Measurements from ENCODE around the gene AOC2.

The AOC2 gene

DNA sequence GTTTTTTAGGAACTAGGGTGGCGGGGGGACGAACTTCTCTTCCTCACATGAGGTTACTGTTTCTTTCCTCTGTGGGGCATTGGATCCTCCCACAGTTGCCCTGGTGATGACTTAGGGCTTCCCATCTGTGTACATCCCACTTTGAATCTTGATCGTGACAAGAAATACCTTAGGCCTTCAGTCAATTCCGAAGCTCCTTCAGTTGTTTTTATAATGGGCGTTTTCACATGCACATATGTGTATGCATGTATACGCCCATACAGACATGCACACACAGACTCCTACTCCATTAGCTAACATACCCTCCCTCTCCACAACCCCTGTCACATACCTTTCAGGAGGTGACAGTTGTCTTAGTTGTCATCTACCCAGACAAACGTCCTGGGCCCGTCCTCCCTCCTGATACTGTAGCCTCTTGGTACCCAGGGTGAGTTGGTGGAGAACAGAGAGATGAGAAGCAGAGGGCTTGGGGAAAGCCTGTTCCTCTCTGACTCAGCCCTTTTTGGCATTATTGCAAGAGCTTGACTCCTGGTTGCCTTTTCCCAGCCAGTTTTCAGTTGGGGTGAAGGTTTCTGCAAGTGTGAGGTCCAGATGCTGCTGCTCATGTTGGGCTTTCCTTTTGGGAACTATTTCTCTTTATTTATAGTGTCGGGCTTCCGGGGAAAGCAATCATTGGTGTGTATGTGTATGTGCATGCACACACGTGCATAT lies 2.2 kb upstream of the AOC2 start:
- Histone ChIP-seq H3K9ac (ENCODE audit: low read length) (no peak overlapping the region), H3K27me3 (ENCODE audit: control insufficient read depth, insufficient read depth, low read length) (no peaks in the 10 kb centered on the region), H3K4me3 (ENCODE audit: low read length) (no peak overlapping the region), H3K4me1 (ENCODE audit: control insufficient read depth, insufficient read depth, low read length) (no peaks in the 10 kb centered on the region), H3K36me3 (ENCODE audit: control insufficient read depth, insufficient read depth, low read length) (peaks cover 12% of the 10 kb centered on the region), H3K9me3 (ENCODE audit: control insufficient read depth, low read length) (no peaks in the 10 kb centered on the region)

- H3K9ac ChIP-seq (ENCODE audit: low read length) = no peak overlapping the region
- H3K4me3 ChIP-seq (ENCODE audit: low read length) = no peak overlapping the region
- H3K27me3 ChIP-seq (ENCODE audit: control insufficient read depth, insufficient read depth, low read length) = no peaks in the 10 kb centered on the region
- H3K36me3 ChIP-seq (ENCODE audit: control insufficient read depth, insufficient read depth, low read length) = peaks cover 12% of the 10 kb centered on the region
- no peaks in the 10 kb centered on the region for H3K9me3 ChIP-seq (ENCODE audit: control insufficient read depth, low read length)
- no peaks in the 10 kb centered on the region for H3K4me1 ChIP-seq (ENCODE audit: control insufficient read depth, insufficient read depth, low read length)
Measured at GRCh38 chr17:42843358-42843934, 934 bp upstream of the AOC2 start.

DNA sequence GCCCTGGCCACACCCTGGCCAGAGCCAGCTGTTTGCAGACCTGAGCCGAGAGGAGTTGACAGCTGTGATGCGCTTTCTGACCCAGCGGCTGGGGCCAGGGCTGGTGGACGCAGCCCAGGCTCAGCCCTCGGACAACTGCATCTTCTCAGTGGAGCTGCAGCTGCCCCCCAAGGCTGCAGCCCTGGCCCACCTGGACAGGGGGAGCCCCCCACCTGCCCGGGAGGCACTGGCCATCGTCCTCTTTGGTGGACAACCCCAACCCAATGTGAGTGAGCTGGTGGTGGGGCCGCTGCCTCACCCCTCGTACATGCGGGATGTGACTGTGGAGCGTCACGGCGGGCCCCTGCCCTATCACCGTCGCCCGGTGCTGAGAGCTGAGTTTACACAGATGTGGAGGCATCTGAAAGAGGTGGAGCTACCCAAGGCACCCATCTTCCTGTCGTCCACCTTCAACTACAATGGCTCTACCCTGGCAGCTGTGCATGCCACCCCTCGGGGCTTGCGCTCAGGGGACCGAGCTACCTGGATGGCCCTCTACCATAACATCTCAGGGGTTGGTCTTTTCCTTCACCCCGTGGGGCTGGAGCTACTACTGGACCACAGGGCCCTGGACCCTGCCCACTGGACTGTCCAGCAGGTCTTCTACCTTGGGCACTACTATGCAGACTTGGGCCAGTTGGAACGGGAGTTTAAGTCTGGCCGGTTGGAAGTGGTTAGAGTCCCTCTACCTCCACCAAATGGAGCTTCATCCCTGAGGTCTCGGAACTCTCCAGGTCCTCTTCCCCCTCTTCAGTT lies 578 bp downstream of the AOC2 start:
- H3K9me3 ChIP-seq (ENCODE audit: control insufficient read depth, low read length) = no peaks in the 10 kb centered on the region
- H3K36me3 ChIP-seq (ENCODE audit: control insufficient read depth, insufficient read depth, low read length) = peaks cover 7% of the 10 kb centered on the region
- no peak overlapping the region for H3K9ac ChIP-seq (ENCODE audit: low read length)
- no peak overlapping the region for H3K4me3 ChIP-seq (ENCODE audit: low read length)
- peaks cover 6% of the 10 kb centered on the region for H3K4me1 ChIP-seq (ENCODE audit: control insufficient read depth, insufficient read depth, low read length)
- H3K27me3 ChIP-seq (ENCODE audit: control insufficient read depth, insufficient read depth, low read length) = peaks cover 9% of the 10 kb centered on the region

GRCh38 chr17:42845556-42845917 lies 1.2 kb downstream of the AOC2 start:
- Histone ChIP-seq H3K27me3 (ENCODE audit: control insufficient read depth, insufficient read depth, low read length) (peaks cover 10% of the 10 kb centered on the region), H3K36me3 (ENCODE audit: control insufficient read depth, insufficient read depth, low read length) (peaks cover 7% of the 10 kb centered on the region)

DNA sequence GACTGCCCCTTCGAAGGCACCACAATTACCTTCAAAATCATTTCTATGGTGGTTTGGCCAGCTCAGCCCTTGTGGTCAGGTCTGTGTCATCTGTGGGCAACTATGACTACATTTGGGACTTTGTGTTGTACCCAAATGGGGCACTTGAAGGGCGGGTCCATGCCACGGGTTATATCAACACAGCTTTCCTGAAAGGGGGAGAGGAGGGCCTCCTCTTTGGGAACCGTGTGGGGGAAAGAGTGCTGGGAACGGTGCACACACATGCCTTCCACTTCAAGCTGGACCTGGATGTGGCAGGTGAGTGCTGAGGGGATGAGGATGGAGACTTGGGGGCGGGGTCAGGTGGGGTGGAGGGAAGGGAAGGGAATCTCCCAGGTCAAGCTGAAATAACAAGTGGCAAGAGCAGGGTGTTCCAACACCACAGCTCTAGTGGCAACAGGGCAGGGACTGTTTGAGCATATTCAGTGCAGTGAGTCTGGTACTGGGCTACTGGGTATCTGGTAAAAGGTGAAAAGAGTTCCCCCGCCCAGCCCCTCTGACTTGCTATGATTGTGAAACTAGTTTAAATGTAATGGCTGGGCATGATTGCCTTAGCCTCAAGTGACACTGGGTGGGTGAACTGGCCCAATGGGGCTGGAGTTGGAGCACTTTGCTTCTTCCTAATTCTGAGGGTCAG lies 1.7 kb downstream of the AOC2 start:
- Histone ChIP-seq H3K4me3 (ENCODE audit: low read length) (no peak overlapping the region), H3K36me3 (ENCODE audit: control insufficient read depth, insufficient read depth, low read length) (peaks cover 7% of the 10 kb centered on the region), H3K9ac (ENCODE audit: low read length) (no peak overlapping the region), H3K27me3 (ENCODE audit: control insufficient read depth, insufficient read depth, low read length) (peaks cover 10% of the 10 kb centered on the region), H3K4me1 (ENCODE audit: control insufficient read depth, insufficient read depth, low read length) (peaks cover 14% of the 10 kb centered on the region), H3K9me3 (ENCODE audit: control insufficient read depth, low read length) (no peaks in the 10 kb centered on the region)

More at GRCh38 chr17:42845556-42845917, 1.2 kb downstream of the AOC2 start:
- no peaks in the 10 kb centered on the region for H3K9me3 ChIP-seq (ENCODE audit: control insufficient read depth, low read length)
- no peak overlapping the region for H3K4me3 ChIP-seq (ENCODE audit: low read length)
- H3K4me1 ChIP-seq (ENCODE audit: control insufficient read depth, insufficient read depth, low read length) = peaks cover 12% of the 10 kb centered on the region
- no peak overlapping the region for H3K9ac ChIP-seq (ENCODE audit: low read length)

DNA sequence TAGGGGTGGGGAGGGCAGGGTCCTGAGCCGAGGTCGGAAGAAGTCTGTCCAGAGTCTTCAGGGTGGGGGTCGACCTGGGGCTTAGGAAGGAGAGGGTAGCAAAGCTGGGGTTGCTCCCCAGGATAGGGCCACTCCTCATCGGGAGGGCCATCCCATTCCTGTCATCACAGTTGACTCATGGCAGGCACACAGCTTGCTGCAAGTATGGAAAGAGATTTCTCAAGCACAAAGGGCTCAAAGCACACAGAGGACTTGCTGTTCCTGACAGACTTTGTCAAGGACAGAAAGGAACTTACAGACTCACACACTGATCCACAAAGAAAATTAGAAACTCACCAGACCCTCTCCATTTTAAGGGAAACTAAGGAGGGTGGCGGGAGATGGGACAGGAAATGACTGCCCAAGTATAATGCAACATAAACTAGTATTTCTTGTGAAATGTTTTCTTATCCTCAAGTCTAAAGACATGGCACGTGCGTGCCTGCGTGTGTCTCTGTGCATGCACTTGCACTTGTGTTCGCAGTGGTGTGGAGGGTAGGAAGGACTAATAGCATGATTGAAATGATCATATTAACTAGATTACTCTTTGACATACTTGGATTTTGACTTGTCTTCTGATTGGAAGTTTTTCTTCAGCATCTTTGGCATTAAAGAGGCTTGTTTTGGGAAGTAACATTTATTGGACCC lies 2.4 kb downstream of the AOC2 start:
- no peak overlapping the region for H3K4me3 ChIP-seq (ENCODE audit: low read length)
- H3K9ac ChIP-seq (ENCODE audit: low read length) = no peak overlapping the region
- H3K9me3 ChIP-seq (ENCODE audit: control insufficient read depth, low read length) = no peaks in the 10 kb centered on the region
- H3K27me3 ChIP-seq (ENCODE audit: control insufficient read depth, insufficient read depth, low read length) = peaks cover 10% of the 10 kb centered on the region
- peaks cover 7% of the 10 kb centered on the region for H3K36me3 ChIP-seq (ENCODE audit: control insufficient read depth, insufficient read depth, low read length)
- peaks cover 14% of the 10 kb centered on the region for H3K4me1 ChIP-seq (ENCODE audit: control insufficient read depth, insufficient read depth, low read length)

DNA sequence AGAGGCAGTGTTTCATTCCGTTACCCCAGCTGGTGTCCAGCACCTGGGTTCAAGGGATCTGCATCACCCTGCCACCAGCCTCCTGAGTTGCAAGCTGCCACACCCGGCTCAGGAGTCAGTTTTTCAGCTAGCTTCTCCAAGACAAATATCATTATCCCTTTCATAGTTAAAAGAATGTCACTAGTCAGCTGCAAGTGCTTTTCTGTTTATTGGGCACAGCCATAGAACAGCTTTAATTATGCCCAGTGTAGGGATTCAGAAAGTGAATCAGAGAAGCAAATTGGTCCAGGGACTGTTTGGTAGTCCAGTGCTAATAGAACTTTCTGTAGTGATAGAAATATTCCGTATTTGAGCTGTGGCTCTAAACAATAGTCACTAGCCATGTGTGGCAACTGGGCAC lies 3.7 kb downstream of the AOC2 start:
- Histone ChIP-seq H3K36me3 (ENCODE audit: control insufficient read depth, insufficient read depth, low read length) (peaks cover 7% of the 10 kb centered on the region), H3K4me3 (ENCODE audit: low read length) (no peak overlapping the region), H3K9me3 (ENCODE audit: control insufficient read depth, low read length) (no peaks in the 10 kb centered on the region), H3K9ac (ENCODE audit: low read length) (no peak overlapping the region), H3K4me1 (ENCODE audit: control insufficient read depth, insufficient read depth, low read length) (peaks cover 14% of the 10 kb centered on the region), H3K27me3 (ENCODE audit: control insufficient read depth, insufficient read depth, low read length) (peaks cover 10% of the 10 kb centered on the region)

DNA sequence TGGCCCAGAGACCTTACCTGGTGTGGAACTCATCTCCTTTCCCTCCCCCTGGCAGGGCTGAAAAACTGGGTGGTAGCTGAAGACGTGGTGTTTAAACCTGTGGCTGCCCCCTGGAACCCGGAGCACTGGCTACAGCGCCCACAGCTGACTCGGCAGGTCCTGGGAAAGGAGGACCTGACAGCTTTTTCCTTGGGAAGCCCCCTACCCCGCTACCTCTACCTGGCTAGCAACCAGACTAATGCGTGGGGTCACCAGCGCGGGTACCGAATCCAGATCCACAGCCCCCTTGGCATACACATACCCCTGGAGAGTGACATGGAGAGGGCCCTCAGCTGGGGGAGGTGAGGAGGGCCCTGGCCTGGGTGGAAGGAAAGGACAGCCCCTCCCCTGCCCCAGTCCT lies 4.7 kb downstream of the AOC2 start:
- Histone ChIP-seq H3K27me3 (ENCODE audit: control insufficient read depth, insufficient read depth, low read length) (peaks cover 10% of the 10 kb centered on the region), H3K9me3 (ENCODE audit: control insufficient read depth, low read length) (no peaks in the 10 kb centered on the region), H3K36me3 (ENCODE audit: control insufficient read depth, insufficient read depth, low read length) (peaks cover 3% of the 10 kb centered on the region), H3K4me1 (ENCODE audit: control insufficient read depth, insufficient read depth, low read length) (peaks cover 14% of the 10 kb centered on the region), H3K4me3 (ENCODE audit: low read length) (no peak overlapping the region), H3K9ac (ENCODE audit: low read length) (no peak overlapping the region)

DNA sequence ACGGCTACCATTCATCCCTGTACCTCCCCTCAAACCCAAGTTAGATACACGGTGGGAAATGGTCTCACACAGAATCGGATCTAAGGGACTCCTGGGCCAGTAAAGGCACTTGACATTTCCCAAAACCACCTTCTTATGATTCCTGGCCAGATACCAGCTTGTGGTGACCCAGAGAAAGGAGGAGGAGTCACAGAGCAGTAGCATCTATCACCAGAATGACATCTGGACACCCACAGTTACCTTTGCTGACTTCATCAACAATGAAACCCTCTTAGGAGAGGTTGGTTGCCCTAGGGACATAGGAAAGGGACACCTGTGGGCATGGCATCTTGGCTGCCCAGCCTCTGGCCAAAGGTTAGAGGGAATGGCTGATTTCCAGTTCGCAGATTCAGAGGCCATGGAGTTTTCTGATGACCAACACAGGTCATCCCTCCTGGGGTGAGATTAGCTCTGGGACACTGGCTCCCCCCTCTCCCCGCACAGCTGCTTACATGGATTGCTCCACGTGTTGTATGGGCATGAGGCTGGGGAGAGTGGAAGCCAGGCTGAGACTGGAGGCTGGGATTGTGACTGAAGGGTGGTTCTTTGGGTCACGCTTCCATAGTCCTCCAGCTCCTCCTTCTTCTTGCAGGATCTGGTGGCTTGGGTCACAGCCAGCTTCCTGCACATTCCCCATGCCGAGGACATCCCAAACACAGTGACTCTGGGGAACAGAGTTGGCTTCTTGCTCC lies 5.2 kb downstream of the AOC2 start:
- Histone ChIP-seq H3K9ac (ENCODE audit: low read length) (no peak overlapping the region), H3K4me3 (ENCODE audit: low read length) (no peak overlapping the region), H3K27me3 (ENCODE audit: control insufficient read depth, insufficient read depth, low read length) (peaks cover 10% of the 10 kb centered on the region), H3K4me1 (ENCODE audit: control insufficient read depth, insufficient read depth, low read length) (peaks cover 14% of the 10 kb centered on the region), H3K9me3 (ENCODE audit: control insufficient read depth, low read length) (no peaks in the 10 kb centered on the region), H3K36me3 (ENCODE audit: control insufficient read depth, insufficient read depth, low read length) (no peaks in the 10 kb centered on the region)

DNA sequence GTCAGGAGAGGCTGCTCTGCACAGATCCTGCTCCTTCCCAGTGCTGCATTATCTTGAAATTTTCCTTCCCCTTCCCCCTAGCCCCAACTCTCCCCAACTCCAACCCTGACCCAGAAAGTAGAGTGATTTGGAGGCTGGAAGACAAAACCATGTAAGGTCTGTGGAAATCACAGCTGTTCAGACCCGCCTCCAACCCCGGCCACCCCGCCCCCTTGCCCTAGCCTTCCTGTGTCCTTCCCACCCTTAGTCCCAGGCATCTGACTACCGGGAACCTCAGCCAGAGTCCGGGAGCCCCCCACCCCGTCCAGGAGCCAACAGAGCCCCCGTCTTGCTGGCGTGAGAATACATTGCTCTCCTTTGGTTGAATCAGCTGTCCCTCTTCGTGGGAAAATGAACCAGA lies 6.6 kb downstream of the AOC2 start, which contains the start of gene AOC3:
AOC3 (plus strand) TSS at position 246 of the 400 bp plus-strand sequence; CDS start at position 391, 145 bp downstream.
- H3K36me3 ChIP-seq (ENCODE audit: control insufficient read depth, insufficient read depth, low read length) = no peaks in the 10 kb centered on the region
- peaks cover 14% of the 10 kb centered on the region for H3K4me1 ChIP-seq (ENCODE audit: control insufficient read depth, insufficient read depth, low read length)
- H3K9ac ChIP-seq (ENCODE audit: low read length) = peak within 1 kb of the TSS; percentile 55
- H3K9me3 ChIP-seq (ENCODE audit: control insufficient read depth, low read length) = no peaks in the 10 kb centered on the region
- no peak within 1 kb of the TSS for H3K4me3 ChIP-seq (ENCODE audit: low read length)
- H3K27me3 ChIP-seq (ENCODE audit: control insufficient read depth, insufficient read depth, low read length) = peaks cover 10% of the 10 kb centered on the region

Data from mucosa of stomach (tissue), 1 donor.